Fibroblast of lung (primary cell): ENCODE data around the gene ATXN2.

Source experiments
- CTCF ChIP-seq, 2 donors: IDR thresholded peaks in 1 of 2; conservative IDR thresholded peaks in 1 of 2; 1 replicate in 1 of 2; 2 replicates in 1 of 2; pipeline ENCODE4 v1.5.1; 2011 to 2012; ENCODE audit warnings: low read length in 2 of 2, control low read depth in 1 of 2, inconsistent platforms in 1 of 2, low read depth in 1 of 2, mild to moderate bottlenecking in 1 of 2
- EZH2 ChIP-seq: IDR thresholded peaks from 2 replicates; pipeline ENCODE4 v1.5.1; 2012; ENCODE audit warnings: low read length, control low read depth, mild to moderate bottlenecking; ENCODE audit errors: missing control alignments

- no peak for TF ChIP-seq CTCF (conservative IDR thresholded peaks at IDR 0.05 in 1 of 2, IDR thresholded peaks at IDR 0.05 in 1 of 2; ENCODE audit: low read depth in 1 of 2, low read length in 2 of 2)
- TF ChIP-seq EZH2, result no peak
Measured at GRCh38 chr12:111424793-111425251, 174.3 kb downstream of the ATXN2 start.
